Tibial nerve (tissue), 4 donors: ENCODE measurements around the gene CHD6.

Source experiments
- CTCF ChIP-seq, 5 experiments: fragments of 200-600 bp in 3 of 5; fragments of 450-650 bp in 2 of 5; sonication (generic) in 3 of 5; IDR thresholded peaks; one replicate each; pipeline ENCODE4 v1.5.1; 2016 to 2019; ENCODE audit warnings: antibody characterized with exemption in 5 of 5, mild to moderate bottlenecking in 3 of 5, moderate library complexity in 2 of 5
- EP300 ChIP-seq, 2 donors: sonication (generic); formaldehyde crosslinking; IDR thresholded peaks; one replicate each; pipeline ENCODE4 v1.6.1; 2017; ENCODE audit warnings: antibody characterized with exemption in 2 of 2, mild to moderate bottlenecking in 1 of 2
- POLR2A ChIP-seq, 2 donors: fragments of 450-650 bp; IDR thresholded peaks; one replicate each; pipeline ENCODE4 v1.6.1; 2017; ENCODE audit warnings: antibody characterized with exemption in 2 of 2, mild to moderate bottlenecking in 2 of 2, moderate library complexity in 2 of 2

GRCh38 chr20:41452226-41452625 is 166.0 kb downstream of the CHD6 start:
- TF ChIP-seq CTCF (IDR thresholded peaks at IDR 0.05) (no peak), POLR2A (IDR thresholded peaks at IDR 0.05) (no peak), EP300 (IDR thresholded peaks at IDR 0.05) (no peak)
